HL-60/S4 treated with phorbol 12-myristate 13-acetate at 8.2 ng/mL for 4 days and 3 days (cell line): ENCODE measurements around the gene NOTCH1.

Source experiments
- in situ Hi-C: fragments of 300-500 bp; cut with MboI; formaldehyde crosslinking; loops from 2 replicates; pipeline ENCODE4 v1.15.0; 2022; ENCODE audit warnings: low sequenced_read_pairs

The NOTCH1 gene

DNA sequence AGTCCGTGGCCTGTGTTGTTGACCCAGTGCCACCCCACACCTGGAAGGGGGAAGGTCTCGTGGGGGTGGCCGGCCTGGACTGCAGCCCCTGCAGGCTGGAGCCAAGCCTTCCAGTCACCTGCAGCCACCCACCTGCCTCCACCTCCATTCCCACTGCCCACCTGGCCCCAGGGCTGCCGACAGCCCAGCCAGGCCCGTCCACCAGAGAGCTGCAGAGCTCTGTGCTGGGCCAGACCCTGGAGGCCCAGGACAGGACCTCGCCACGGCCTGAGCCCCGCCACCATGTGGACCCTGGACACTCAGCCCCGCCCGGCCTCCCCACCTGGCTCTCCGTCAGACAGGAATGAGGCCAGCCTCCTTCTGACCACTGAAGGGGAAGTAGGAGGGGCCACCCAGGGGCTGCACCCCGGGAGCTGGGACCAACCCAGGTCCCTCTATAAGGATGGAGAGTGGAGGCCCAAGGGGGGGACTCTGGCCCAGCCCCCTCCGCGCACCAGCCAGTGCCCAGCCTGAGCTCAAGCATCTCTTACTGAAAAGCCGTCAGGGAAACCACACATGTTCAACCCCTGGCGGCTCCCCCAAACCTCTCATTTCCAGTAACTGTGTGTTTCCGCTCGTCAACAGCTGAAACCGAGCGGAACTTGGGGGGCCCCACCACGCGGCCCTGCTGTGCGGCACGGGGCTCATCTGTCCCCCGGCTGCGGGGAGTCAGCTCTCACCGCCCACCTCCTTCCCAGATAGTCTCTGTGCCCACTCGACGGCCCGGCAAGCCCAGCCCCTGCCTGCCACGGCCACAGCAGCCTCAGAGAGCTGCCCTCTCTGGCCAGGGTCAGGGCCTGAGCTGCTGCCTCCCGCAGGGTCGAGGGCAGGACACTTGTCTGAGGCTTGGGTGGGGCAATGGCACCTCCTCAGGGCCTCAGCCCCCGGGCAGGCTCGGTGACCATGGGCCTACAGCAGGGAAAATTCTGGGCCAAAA is 12.8 kb downstream of the NOTCH1 start:
- in situ Hi-C loops: no loop called here

DNA sequence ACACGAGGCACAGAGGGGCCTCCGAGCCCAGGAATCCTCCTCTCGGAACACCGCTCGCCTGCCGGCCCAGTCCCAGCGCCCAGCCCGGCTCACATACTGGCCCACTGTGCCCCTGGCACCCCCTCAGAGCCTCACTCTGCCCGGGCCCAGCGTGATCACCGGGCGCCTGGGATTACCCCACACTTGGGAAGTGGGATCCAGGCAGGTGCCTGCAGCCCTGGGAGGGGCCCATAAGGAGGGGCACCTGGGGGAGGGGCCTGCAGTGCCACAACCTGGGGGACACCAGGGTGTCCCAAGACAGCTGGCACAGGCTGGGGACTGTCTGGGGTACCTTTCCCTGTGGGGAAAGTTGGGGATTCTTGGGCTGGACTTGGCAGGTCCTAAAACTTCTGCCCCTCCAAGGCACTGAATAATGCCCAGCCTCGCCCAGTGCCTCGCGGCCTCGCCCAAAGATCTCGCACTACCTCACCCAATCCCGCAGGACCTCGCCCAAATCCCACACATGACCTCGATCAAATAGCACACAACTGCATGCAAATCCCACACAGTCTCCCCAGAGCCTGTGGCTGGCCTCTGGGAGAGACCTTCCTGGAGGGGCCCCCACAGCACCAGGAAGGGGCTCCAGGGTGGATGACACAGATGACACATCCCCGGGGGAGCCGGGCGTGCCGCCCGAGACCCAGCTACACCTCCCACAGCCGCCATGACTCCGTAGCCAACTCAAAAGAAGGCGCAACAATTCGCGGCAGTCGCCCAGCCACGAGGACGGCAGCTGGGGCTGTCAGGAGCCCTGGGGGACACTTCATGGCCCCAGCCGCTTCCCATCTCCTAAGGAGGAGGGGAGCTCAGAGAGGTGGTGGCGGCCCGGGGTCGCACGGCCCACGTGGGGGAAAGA is 13.7 kb downstream of the NOTCH1 start:
- in situ Hi-C loops: no loop called here

DNA sequence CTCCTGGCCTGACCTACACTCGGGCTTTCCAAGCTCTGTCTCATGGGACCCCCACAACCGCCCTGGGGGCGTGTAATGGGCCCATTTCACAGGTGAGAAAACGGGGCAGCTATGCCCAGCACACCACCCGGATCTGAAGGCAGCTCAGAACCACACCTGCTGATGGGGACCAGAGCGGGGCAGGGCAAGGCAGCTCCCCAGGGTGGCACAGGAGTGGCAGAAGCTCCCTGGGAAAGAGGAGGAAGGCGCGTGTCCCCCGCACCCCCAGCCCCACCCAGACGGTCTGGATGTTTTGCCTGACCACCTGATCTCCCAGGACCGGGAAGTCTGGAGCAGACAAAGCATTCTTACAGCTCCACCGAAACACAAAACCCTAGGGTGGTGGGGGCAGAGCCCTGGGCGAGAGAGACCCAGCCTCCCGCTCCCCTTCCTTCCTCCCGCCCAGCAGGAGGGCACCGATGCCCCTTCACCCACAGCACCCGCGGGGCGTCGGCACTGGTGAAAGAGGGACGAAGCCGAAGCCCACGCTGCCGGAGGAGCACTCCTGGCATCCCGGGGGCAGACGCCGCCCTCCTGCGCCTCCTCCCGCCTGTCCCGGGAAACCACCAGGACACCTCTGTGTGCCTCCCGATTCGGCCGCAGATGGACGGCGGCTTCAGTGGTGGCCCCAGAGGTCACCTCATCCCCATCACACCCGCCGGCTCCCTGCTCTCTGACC is 14.5 kb downstream of the NOTCH1 start:
- in situ Hi-C loops: no loop called here

DNA sequence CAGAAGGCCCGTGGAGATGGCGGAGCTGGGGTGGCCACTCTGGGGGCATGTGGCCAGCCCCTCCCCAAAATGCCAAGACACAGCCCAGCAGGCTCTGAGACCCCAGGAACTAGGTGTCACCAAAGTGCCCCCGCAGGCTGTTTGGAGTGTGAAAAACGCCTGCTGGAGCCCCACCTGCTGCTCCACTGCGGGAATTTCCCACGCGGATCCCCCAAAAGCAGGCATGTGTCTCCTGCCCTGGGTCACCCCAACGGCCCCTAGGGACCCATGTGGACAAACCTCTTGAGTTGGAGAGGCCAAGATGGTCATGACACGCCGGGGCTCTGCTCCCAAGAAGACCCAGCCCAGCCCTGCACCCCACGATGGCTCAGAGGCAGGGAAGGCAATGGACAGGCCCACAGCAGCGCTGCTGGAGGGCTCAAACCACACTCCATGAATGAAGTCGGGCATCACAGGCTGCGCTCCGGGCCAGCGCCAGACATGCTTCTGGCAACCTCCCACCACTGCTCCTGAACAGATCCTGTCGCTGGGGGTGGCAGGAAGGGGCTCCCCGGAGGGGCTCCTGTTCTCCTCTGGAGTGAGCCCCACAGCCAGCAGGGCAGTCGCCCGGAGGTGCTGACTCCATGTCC is 15.3 kb downstream of the NOTCH1 start:
- in situ Hi-C loops: no loop called here

DNA sequence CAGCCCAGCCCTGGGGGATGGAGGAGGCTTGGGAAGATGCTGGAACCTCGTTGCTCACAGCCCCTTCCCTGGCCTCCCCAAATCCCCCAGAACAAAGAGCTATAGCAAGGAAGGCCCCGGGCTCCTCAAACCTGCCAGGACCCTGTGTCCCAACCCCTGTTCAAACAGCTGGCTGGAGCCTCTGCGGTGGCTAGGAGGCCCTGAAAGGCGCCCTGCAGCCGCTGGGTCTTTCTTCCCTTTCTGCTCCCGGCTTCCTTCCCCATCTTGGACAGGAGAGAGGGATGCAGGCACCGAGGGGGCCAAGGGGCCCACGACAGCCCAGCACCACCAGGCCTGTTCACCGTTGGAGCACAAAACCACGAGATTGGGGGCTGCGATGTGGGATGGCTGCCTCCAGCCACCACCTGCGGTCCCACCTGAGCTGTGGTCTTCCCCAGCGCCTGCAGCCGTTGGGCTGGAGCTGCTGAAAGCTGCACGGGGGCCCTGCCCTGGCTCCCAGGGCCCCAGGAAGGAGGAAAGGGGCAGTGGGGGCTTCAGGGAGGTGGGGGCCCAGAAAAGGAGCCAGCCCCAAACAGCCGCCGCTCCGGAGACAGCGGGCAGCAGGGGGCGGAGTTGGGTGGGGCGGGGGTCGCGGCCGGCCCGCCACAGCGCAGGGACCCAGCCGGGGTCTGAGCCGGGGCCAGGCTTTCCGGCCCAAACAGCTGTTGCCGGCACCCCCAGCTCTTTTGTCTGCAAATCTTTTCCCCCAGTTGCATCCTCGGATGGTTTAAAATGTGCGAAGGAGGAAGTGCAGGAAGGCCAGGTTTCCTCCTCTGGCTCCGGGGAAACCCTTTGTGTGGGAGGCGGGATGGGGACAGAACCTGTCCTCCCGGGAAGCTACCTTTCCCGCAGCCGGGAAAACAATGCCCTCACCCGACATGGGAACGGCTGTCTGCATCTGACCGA is 16.1 kb downstream of the NOTCH1 start:
- in situ Hi-C loops: no loop called here

DNA sequence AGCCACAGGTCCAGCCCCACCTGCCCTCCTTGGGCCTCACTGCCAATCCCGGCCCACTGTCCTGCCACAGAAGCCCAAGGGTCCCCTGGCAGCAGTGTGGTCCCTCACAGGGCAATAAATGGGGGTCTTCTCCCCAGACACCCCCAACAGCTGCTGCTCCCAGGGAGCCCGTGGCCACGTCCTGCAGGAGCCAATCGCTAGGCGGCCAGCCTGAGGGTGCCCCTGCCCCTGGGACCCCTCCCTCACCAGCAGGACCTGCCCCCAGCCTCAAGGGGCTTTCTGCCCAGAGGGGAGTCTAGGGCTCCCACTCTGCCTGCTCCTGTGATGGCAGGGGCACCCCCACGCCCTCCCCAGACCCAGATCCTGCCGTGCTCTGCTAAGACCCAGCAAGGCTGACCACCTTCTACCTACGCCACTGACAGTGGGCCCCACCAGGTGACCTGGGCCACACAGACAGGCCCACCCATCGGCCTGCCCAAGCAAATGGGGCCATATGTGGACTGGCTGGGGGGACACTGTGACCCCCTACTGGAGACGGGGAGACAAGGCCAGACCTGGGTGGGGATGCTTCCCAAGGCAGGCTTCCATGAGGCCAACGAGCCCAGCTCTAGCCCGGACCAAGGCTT is 17.0 kb downstream of the NOTCH1 start:
- in situ Hi-C loops: no loop called here

DNA sequence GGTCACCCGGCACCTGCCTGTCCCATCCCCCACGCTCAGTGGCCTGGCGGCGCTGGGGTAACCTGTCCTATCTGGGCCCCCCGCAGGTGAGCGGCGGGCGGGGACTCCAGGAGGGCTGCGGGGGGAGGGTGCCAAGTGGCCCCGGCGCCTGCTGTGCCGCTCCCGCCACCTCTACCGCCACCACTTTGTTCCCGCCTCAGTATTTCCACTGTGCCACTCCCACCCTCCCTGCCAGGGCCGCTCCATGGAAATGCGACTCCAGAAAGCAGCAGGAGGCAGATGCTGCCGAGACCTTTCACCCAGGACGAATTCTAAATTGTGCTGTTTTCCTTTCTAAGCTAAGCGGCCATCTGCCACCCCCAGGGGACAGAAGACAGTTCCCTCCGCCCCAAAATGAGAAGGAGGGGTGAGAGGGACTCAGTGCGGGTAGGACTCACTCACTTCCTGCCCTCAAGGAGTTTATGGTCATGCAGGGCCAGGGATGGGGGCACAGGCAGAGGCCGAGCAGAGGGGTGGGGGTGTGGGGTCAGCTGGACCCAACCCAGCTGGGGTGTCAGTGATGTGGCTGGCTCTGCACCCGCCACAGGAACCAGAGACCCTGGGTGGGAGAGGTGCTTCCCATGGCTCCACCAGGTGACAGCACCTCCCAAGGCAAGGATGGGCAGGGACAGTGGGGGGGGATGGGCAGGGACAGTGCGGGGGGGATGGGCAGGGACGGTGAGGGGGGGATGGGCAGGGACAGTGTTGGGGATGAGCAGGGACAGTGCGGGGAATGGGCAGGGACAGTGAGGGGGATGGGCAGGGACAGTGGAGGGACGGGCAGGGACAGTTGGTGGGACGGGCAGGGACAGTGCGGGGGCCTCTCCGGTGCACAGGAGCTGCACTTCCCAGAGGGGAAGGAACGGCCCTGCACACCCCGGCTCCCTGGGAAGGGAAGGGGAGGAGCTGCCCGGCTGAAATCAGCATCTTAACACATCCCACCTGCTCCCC is 17.8 kb downstream of the NOTCH1 start:
- in situ Hi-C loops: no loop called here

DNA sequence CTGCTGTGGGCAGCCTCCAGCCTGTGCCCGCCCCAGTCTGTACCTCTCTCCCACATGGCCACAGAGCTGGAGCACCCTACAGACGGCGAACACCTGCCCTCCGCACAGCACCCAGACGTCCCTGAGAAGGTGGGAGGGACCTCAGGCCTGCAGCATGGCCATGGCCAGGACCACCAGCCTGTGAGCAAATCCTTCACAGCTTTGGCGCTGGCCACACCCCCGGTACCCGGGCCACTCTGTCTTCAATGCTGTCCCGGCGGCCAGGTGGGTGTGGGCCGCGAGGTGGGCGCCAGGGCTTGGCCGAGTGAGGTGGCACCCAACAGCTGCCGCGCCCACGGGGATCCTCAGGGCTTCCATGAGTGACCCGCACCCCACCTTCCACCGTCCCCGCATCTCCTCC is 18.7 kb downstream of the NOTCH1 start:
- in situ Hi-C loops: no loop called here

DNA sequence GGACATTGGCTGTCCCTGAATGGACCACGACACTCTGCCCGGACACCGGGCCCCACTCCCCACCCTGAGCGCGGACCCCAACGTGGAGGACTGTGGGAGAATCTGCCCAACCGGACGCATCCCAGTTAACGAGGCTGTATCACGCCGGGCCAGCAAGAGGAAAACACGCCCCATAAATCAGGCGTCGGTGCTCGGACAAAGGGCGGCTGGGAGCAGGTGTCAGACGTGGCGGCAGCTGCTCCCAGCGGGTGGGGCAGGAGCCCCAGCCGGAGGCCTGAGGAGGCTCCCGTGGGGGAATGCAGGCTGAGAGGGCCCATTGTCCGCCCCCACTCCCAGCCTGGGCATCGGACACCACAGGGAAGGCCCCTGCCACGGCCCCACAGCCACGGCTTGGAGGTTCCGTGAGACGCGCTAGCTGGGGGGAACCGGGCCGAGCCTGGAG is 19.2 kb downstream of the NOTCH1 start:
- in situ Hi-C loops: no loop called here

DNA sequence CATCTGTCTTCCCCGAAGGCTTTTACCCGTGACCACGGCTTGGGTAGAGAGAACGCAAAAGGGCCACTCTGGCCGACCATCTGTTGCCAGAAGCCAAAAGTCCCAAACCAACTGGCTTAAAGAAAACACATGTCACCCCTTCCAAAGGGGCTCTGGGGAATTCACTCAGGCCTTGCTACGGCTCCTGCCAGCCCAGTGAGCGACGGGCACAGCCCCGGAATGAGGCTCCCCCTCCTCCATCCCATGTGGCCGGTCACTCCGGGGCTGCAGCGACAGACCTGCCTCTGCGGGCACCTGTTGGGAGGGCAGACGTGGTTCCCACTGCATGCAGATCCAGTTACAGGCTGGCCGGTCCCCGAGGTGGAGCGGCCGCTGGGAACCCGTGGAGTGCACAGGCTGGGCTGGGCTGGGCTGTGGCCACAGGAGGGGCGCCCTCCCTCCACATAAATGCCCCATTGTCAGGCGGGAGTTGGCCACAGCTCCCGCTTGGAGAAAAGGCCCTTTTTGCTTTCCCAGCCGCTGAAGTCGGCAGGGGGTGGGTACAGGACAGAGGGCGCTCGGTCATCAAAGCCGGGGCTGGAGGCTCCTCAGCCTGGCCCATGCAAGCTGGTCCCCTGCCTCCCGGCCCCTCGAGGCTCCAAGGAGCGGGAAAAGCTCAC is 19.9 kb downstream of the NOTCH1 start:
- in situ Hi-C loops: no loop called here

DNA sequence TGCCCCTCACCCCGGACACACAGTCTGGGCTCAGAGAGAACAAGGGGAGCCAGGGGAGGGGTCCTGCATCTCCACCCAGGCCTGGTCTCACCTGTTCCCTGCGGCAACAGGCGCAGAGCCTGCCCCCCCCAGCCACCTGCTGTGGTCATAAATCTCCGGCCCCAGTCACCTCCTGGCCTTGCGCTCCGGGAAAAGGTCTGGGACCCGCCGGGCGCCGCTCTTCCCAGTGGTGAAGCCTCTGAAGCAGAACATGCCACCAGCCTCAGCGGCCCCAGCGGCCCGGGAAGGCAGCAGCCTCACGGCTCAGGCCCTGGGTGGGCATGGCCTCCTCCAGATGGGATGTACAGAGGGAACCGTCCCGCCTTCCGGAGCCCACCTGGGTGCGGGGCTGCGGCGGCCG is 20.6 kb downstream of the NOTCH1 start:
- in situ Hi-C loops: no loop called here

DNA sequence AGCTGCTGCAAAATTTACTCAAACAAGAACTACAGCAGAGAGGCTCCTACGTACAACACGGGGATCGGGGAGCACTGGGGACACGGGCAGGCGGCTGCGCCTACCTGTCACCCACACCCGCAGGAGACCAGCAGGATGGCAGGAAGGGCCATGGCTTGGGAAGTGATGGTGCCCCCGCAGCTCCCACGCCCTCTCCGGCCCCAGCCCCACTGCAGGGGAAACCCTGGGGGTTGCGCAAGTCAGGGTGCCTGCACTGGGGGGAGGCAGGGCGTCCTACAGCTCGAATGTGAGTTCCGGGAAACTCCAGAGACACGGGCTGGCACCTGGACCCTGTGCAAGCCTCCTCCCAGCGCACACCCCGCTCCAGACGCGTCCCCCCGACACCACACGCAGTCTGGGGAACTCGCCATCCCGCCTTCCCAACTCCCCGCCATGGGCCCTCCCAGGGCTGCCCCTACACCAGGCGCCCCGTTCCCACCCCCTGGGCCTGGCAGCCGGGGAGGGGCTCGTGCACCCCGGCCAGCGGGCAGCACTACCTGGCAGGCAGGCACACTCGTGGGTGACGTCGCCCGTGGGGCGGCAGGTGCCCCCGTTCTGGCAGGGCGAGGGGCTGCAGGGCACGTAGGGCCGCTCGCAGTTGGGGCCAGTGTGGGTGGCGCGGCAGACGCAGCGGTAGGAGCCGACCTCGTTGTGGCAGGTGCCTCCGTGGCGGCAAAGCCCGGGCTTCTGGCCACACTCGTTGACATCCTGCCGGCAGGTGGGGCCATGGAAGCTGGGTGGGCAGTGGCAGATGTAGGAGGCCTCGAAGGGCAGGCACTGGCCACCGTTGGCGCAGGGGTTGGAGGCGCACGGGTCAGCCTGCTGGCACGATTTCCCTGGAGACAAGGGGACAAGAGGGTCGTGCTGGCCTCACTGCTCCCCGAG is 23.3 kb downstream of the NOTCH1 start:
- in situ Hi-C loops: no loop called here

DNA sequence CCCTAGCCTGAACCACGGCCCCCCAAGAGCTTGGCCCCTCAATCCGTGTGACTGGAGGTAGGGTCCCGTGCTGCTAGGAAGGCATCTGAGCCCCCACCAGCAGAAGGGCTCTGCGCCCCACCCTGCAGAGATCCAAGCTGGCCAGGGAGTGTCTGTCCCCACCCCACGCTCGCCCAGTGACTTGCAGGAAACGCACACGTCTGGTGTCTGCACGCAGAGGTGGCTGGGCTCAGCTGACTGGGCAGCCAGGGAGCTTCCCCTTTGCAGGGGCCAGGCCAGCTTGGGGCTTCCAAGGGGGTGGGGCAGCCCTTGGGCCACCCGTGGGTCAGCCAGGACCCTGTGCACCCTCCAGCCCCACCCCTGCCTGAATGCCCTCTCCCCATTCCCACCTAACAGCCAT is 24.3 kb downstream of the NOTCH1 start:
- in situ Hi-C loops: no loop called here

DNA sequence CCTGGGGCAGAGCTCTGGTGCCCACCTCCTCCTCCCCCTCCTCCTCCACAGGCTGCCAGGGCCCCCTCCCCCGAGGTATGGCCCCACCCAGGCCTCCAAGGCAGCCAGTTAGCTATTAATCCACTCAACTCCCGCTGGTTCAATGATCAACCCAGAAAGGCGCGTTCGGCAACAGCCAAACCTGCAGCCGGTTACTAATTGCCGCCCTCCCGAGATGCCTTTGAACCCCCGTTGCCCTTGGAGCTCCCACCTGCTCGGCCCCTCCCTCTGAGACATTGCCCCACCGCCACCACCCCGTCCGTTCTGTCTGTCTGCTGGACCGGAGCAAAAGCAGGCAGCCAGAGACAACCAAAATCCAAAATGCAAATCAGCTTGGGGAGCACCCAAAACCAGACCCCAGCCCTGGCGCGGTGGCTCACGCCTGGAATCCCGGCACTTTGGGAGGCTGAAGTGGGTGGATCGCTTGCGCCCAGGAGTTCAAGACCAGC is 25.8 kb downstream of the NOTCH1 start:
- in situ Hi-C loops: no loop called here

DNA sequence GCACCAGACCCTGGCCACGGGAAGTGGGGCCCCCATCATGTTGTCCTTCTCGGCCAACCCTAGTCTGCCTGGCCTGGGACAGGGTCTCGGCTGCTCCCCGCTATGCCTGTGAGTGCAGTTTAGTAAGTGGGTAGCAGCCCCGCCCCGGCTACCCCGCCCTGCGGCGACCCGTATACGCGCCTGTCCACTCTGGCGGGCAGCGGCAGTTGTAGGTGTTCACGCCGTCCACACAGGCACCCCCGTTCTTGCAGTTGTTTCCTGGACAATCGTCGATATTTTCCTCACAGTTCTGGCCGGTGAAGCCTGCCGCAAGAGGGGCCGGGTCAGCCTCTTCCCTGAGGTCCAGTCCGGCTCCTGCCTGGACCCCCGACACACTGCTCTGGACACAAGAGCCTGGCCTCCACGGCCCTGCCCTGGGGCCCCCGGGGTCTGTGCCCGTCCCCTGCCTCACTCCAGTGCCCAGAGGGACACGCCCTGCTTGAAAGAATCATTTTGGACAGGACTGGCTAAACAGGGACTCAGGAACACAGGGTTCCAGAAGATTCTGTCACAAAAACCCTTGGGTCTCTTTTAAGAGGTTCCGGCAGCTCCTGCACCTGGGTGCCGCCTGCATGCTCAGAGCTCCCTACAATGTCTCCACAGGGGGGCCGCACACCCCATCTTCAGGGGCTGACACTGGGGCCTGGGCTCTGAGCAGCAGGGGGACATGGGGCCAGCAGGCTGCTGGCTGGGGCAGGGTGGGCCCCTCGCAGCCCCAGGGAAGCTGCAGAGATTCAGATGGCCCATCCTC is 26.4 kb downstream of the NOTCH1 start:
- in situ Hi-C loops: no loop called here
